22Rv1 (cell line): ENCODE results near the gene BEST1.

ENCODE experiments used
- ZFX ChIP-seq: fragments of 450-650 bp; IDR thresholded peaks from 2 replicates; pipeline ENCODE4 v1.6.1; 2017; ENCODE audit warnings: antibody characterized with exemption, borderline replicate concordance
- TF ChIP-seq, protein P1 (sequence below): fragments of 450-650 bp; IDR thresholded peaks from 2 replicates; pipeline ENCODE4 v1.5.1; 2017; ENCODE audit warnings: mild to moderate bottlenecking

DNA sequence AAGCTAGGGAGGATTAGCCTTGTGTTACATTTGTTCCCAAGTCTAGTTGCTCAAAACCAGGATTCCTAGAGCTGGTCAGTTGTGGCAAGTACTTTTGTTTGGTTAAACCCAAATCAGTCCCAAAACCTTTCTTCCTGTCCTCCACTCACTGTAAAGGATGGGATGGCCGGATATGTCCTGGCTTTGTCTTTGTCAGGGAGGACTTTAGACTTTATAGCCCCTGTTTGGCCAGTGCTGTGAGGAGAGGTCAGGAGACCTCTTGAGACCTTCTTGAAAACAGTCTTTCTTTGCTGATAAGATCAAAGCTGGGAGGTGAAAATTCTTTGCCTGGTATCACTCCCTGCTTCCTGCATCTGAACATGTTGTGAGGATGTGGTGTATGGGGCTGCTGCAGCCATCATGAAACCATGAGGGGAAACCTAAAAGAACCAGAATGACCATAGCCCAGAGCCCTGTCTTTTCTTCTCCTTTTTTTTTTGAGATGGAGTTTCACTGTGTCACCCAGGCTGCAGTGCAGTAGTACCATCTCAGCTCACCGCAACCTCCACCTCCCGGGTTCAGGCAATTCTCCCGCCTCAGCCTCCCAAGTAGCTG, 60.9 kb downstream of the BEST1 start:
- TF ChIP-seq, protein P1, sequence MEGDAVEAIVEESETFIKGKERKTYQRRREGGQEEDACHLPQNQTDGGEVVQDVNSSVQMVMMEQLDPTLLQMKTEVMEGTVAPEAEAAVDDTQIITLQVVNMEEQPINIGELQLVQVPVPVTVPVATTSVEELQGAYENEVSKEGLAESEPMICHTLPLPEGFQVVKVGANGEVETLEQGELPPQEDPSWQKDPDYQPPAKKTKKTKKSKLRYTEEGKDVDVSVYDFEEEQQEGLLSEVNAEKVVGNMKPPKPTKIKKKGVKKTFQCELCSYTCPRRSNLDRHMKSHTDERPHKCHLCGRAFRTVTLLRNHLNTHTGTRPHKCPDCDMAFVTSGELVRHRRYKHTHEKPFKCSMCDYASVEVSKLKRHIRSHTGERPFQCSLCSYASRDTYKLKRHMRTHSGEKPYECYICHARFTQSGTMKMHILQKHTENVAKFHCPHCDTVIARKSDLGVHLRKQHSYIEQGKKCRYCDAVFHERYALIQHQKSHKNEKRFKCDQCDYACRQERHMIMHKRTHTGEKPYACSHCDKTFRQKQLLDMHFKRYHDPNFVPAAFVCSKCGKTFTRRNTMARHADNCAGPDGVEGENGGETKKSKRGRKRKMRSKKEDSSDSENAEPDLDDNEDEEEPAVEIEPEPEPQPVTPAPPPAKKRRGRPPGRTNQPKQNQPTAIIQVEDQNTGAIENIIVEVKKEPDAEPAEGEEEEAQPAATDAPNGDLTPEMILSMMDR, result no peak
- TF ChIP-seq ZFX, result no peak
